ENCODE measurements around the gene EXOC6B.

GRCh38 chr2:72825257-72826155 is at the start of gene EXOC6B:
- TF ChIP-seq FOXP2 (optimal IDR thresholded peaks at IDR 0.05; ENCODE audit: control extremely low read depth, extremely low read length, insufficient read depth): no peak
- peak; percentile 87 for TF ChIP-seq POLR2AphosphoS5 (IDR thresholded peaks at IDR 0.05; ENCODE audit: borderline replicate concordance, low read depth, low read length)
- TF ChIP-seq EZH2 (IDR thresholded peaks at IDR 0.05): no peak

All from SK-N-MC (cell line).